Endothelial cell of umbilical vein (primary cell): ENCODE measurements around the gene LONP2. TPM values are rescaled to one million over a fixed set of nuclear protein-coding genes. Genes with fewer than 3 reads are reported as not detected.

Experiments used
- BruUV-seq: library from RNA; stranded (reverse); fragments of 400-500 nt; replicated peaks from 2 replicates; lab custom pipeline; 2021; lab: Mats Ljungman, UMichigan
- CTCF ChIA-PET: fragments of 300-600, 350-600 bp; sonication (Branson Sonifier 250); formaldehyde crosslinking; loops from one replicate; lab custom pipeline; 2021; ENCODE audit warnings: antibody characterized with exemption, inconsistent platforms; lab: Charles Lee
- POLR2A ChIA-PET: fragments of 300-600, 350-600 bp; sonication (Branson Sonifier 250); formaldehyde crosslinking; loops from one replicate; lab custom pipeline; 2021; ENCODE audit warnings: antibody characterized with exemption, inconsistent platforms; lab: Charles Lee
- DNase-seq: peaks from one replicate; pipeline ENCODE4 v3.0.0-alpha.2; 2011; ENCODE audit warnings: low read depth, low spot score
- FAIRE-seq: peaks from 2 replicates; lab custom pipeline; 2011; peaks lifted over from hg19 to GRCh38; lab: Jason Lieb, UNC
- H2AFZ ChIP-seq: 2 replicates; pipeline ENCODE4 v1.6.0; 2012; ENCODE audit warnings: low read depth, low read length, control low read depth, inconsistent platforms
- H3K27ac ChIP-seq: 2 replicates; pipeline ENCODE4 v1.5.1; 2011; ENCODE audit warnings: low read depth, mild to moderate bottlenecking, control low read depth, low read length, moderate library complexity; ENCODE audit not compliant: insufficient read depth
- H3K27me3 ChIP-seq, 2 experiments: 2 replicates each; pipeline versions ENCODE4 v1.6.0 to v1.6.1; 2011; ENCODE audit warnings: low read length in 2 of 2, mixed read lengths in 1 of 2; ENCODE audit not compliant: control insufficient read depth in 2 of 2, insufficient read depth in 2 of 2
- H3K36me3 ChIP-seq, 2 experiments: 2 replicates in 1 of 2; 3 replicates in 1 of 2; pipeline ENCODE4 v1.5.1; 2011; ENCODE audit warnings: low read length in 2 of 2, mild to moderate bottlenecking in 1 of 2, moderate library complexity in 1 of 2; ENCODE audit not compliant: control insufficient read depth in 2 of 2, insufficient read depth in 2 of 2; ENCODE audit errors: extremely low read depth in 1 of 2
- H3K4me1 ChIP-seq: 3 replicates; pipeline ENCODE4 v1.5.1; 2011; ENCODE audit warnings: mild to moderate bottlenecking, low read length; ENCODE audit not compliant: control insufficient read depth, insufficient read depth; ENCODE audit errors: extremely low read depth
- H3K4me2 ChIP-seq: 2 replicates; pipeline ENCODE4 v1.6.1; 2011; ENCODE audit warnings: low read length, control low read depth, mixed read lengths; ENCODE audit not compliant: insufficient read depth
- H3K4me3 ChIP-seq, 3 experiments: fragments of 200-600 bp in 1 of 3; sonication (generic), shearing (Covaris generic) in 1 of 3; replicated peaks in 1 of 3; 2 replicates each; pipeline ENCODE4 v1.5.1; 2011 to 2016; ENCODE audit warnings: control low read depth in 3 of 3, low read length in 3 of 3, mild to moderate bottlenecking in 2 of 3, inconsistent platforms in 1 of 3, low read depth in 1 of 3, moderate library complexity in 1 of 3; ENCODE audit not compliant: insufficient read depth in 1 of 3
- H3K79me2 ChIP-seq: 2 replicates; pipeline ENCODE4 v1.6.0; 2012; ENCODE audit warnings: low read length, inconsistent platforms; ENCODE audit not compliant: control insufficient read depth, insufficient read depth
- H3K9ac ChIP-seq: replicated peaks from 2 replicates; pipeline ENCODE3; 2011; ENCODE audit warnings: low read length, control low read depth; ENCODE audit not compliant: insufficient read depth; ENCODE audit errors: extremely low read depth
- H3K9me1 ChIP-seq: replicated peaks from 3 replicates; pipeline ENCODE4 v1.6.0; 2011; ENCODE audit warnings: mild to moderate bottlenecking, low read length; ENCODE audit not compliant: control insufficient read depth, insufficient read depth; ENCODE audit errors: extremely low read depth
- H3K9me3 ChIP-seq: replicated peaks from 2 replicates; pipeline ENCODE4 v1.5.1; 2012; ENCODE audit warnings: low read length, inconsistent platforms; ENCODE audit not compliant: control insufficient read depth, insufficient read depth
- H4K20me1 ChIP-seq: replicated peaks from 2 replicates; pipeline ENCODE3; 2011; ENCODE audit warnings: mild to moderate bottlenecking, low read length; ENCODE audit not compliant: control insufficient read depth, insufficient read depth; ENCODE audit errors: extremely low read depth
- EZH2 ChIP-seq: IDR thresholded peaks from 2 replicates; pipeline ENCODE4 v1.6.1; 2012; ENCODE audit warnings: borderline replicate concordance, low read depth, mild to moderate bottlenecking, moderate library complexity, low read length, inconsistent platforms; ENCODE audit not compliant: severe bottlenecking
- FOS ChIP-seq: IDR thresholded peaks from 2 replicates; pipeline ENCODE4 v1.6.1; 2011; ENCODE audit warnings: mild to moderate bottlenecking, low read length, moderate library complexity, borderline replicate concordance; ENCODE audit not compliant: insufficient read depth
- GATA2 ChIP-seq: IDR thresholded peaks from 2 replicates; pipeline ENCODE4 v1.7.0; 2011; ENCODE audit warnings: low read depth, mild to moderate bottlenecking, moderate library complexity, mixed read lengths, low read length; ENCODE audit not compliant: insufficient read length, insufficient read depth
- JUN ChIP-seq: IDR thresholded peaks from 2 replicates; pipeline ENCODE4 v1.6.1; 2011; ENCODE audit warnings: borderline replicate concordance, low read depth; ENCODE audit not compliant: insufficient read length, insufficient read depth
- MYC ChIP-seq: IDR thresholded peaks from one replicate; pipeline ENCODE4 v1.6.1; 2011; ENCODE audit warnings: mild to moderate bottlenecking, low read depth, low read length
- POLR2A ChIP-seq: IDR thresholded peaks from 2 replicates; pipeline ENCODE4 v1.6.1; 2012; ENCODE audit warnings: low read depth, mild to moderate bottlenecking, control low read depth, low read length
- POLR2AphosphoS5 ChIP-seq: IDR thresholded peaks from 2 replicates; pipeline ENCODE4 v1.6.1; 2012; ENCODE audit warnings: low read depth, mild to moderate bottlenecking, control low read depth, low read length, moderate library complexity; ENCODE audit not compliant: insufficient read depth
- dilution Hi-C: fragments of 300-500 bp; cut with MboI; formaldehyde crosslinking; loops from one replicate; pipeline ENCODE4 v1.15.0; 2019; ENCODE audit warnings: low sequenced_read_pairs; ENCODE audit not compliant: extremely low pct_ligation_motif_present
- intact Hi-C: fragments of 100-400 bp; cut with micrococcal nuclease; formaldehyde crosslinking; loops from one replicate; pipeline ENCODE4 v1.10.0; 2022
- polyA plus RNA-seq, 4 experiments: library from polyadenylated mRNA; depleted of rRNA in 3 of 4; stranded (reverse) in 3 of 4; unstranded in 1 of 4; fragments of >200 nt; gene quantifications; 2 replicates each; pipeline versions ENCODE4 v1.2.1 to v1.2.3, GENCODE V29; 2011 to 2012; ENCODE audit warnings: missing spikeins in 1 of 4
- total RNA-seq: library from RNA; stranded (reverse); gene quantifications from 2 replicates; pipeline ENCODE4 v1.2.3, GENCODE V29; 2021
- TF ChIP-seq, protein P1 (sequence below): IDR thresholded peaks from 2 replicates; pipeline ENCODE4 v1.6.1; 2011; ENCODE audit not compliant: insufficient read depth, insufficient read length
- TF ChIP-seq, protein P2 (sequence below), 2 donors: IDR thresholded peaks; 1 replicate in 1 of 2; 2 replicates in 1 of 2; pipeline ENCODE4 v1.5.1; 2011; ENCODE audit warnings: low read length in 2 of 2, mild to moderate bottlenecking in 2 of 2, moderate library complexity in 2 of 2, control low read depth in 1 of 2, inconsistent platforms in 1 of 2, low read depth in 1 of 2; ENCODE audit not compliant: insufficient read depth in 1 of 2; ENCODE audit errors: extremely low read depth in 1 of 2

LONP2 gene
- total and polyA plus RNA-seq, 2 donors (not counting 3 experiments of a cell fraction or from before 2014, with no cell fraction given): 13.5 to 38.4 TPM

DNA sequence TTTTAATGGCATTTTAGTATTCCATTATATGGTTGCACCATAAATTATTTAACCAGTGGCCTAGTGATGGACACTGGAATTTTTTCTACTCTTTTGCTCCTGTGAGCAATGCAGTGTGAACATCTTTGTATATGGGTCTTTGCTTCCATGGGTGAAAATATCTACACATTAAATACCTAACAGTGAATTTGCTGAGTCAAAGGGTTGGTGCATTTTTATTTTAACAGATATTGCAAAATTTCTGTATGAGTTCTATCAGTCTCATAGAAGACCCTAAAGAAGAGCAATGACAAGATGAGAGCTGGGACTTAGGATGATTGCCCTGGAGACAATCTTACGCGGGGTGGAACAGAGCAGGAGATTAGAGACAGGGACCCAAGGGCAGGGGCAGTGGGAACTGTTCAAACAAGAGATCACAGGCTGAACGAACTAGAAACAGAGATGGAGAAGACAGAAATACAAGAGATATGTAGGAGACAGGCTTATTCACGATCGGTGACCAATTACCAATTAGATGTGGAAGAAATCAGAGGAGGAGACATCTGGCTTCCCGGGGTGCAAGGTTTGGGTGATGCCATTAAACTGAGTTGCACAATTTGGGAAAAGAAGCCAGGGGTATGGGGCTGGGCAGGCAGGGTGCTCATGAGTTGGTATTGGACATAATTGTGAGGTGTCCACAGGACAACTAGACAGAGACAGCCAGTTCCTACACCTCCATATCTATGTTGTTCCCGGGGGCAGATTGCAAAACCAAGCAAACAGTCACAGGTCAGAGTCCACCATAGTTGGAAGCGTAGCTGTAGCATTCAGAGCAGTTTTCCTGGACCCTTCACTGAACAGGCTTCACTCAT lies 39.9 kb upstream of the LONP2 start:
- H4K20me1 ChIP-seq: no peaks in the 10 kb centered on the region
- intact Hi-C loops: no loop called here
- H3K4me2 ChIP-seq: no peak overlapping the region
- H3K4me1 ChIP-seq: no peaks in the 10 kb centered on the region
- H3K9me3 ChIP-seq: no peaks in the 10 kb centered on the region
- H3K9ac ChIP-seq: no peak overlapping the region
- no TSS peak for BruUV-seq
- H3K79me2 ChIP-seq: no peaks in the 10 kb centered on the region
- H3K9me1 ChIP-seq: no peaks in the 10 kb centered on the region
- no peak for DNase-seq
- CTCF ChIA-PET: no interaction called here
- POLR2A ChIA-PET: no interaction called here
- no peaks in the 10 kb centered on the region for H3K36me3 ChIP-seq
- dilution Hi-C loops: no loop called here
- H3K27ac ChIP-seq: no peak overlapping the region
- FAIRE-seq: no peak
- TF ChIP-seq, protein P1, sequence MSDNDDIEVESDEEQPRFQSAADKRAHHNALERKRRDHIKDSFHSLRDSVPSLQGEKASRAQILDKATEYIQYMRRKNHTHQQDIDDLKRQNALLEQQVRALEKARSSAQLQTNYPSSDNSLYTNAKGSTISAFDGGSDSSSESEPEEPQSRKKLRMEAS: no peak
- no peak overlapping the region for H3K4me3 ChIP-seq
- H3K27me3 ChIP-seq: no peaks in the 10 kb centered on the region
- no peak overlapping the region for H2AFZ ChIP-seq

DNA sequence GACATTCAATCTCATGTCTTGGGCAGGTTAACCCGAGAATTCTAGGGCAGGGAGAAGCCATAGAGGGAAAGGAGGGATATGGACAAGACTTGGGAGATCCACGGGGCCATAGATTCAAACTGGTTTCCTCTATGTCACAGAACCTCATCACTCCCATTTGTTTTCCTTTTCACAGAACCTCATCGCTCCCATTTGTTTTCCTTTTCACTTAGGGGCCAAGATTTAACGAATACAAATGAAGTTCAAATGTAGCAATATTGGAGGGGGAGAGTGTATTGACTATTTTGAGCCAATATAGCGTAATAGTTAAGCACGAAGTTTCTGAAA lies 39.3 kb upstream of the LONP2 start:
- Histone ChIP-seq H3K79me2 (no peaks in the 10 kb centered on the region), H3K9me1 (no peaks in the 10 kb centered on the region), H3K27ac (no peak overlapping the region), H3K36me3 (no peaks in the 10 kb centered on the region), H2AFZ (no peak overlapping the region), H3K4me3 (no peak overlapping the region), H3K9ac (no peak overlapping the region), H3K27me3 (no peaks in the 10 kb centered on the region), H3K4me1 (no peaks in the 10 kb centered on the region), H3K9me3 (no peaks in the 10 kb centered on the region), H4K20me1 (no peaks in the 10 kb centered on the region), H3K4me2 (no peak overlapping the region)
- POLR2A ChIA-PET: no interaction called here
- CTCF ChIA-PET: no interaction called here
- no peak for FAIRE-seq
- BruUV-seq: no TSS peak
- dilution Hi-C loops: no loop called here
- DNase-seq: no peak
- intact Hi-C loops: no loop called here
- TF ChIP-seq EZH2 (no peak), POLR2A (no peak), POLR2AphosphoS5 (no peak), GATA2 (no peak), FOS (no peak), JUN (no peak), MYC (no peak)
- TF ChIP-seq, protein P2, sequence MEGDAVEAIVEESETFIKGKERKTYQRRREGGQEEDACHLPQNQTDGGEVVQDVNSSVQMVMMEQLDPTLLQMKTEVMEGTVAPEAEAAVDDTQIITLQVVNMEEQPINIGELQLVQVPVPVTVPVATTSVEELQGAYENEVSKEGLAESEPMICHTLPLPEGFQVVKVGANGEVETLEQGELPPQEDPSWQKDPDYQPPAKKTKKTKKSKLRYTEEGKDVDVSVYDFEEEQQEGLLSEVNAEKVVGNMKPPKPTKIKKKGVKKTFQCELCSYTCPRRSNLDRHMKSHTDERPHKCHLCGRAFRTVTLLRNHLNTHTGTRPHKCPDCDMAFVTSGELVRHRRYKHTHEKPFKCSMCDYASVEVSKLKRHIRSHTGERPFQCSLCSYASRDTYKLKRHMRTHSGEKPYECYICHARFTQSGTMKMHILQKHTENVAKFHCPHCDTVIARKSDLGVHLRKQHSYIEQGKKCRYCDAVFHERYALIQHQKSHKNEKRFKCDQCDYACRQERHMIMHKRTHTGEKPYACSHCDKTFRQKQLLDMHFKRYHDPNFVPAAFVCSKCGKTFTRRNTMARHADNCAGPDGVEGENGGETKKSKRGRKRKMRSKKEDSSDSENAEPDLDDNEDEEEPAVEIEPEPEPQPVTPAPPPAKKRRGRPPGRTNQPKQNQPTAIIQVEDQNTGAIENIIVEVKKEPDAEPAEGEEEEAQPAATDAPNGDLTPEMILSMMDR (IDR thresholded peaks at IDR 0.05; ENCODE audit: extremely low read depth in 1 of 2, insufficient read depth in 1 of 2, low read depth in 1 of 2, low read length in 2 of 2): no peak
- TF ChIP-seq, protein P1: no peak
